Right lobe of liver (tissue), 4 donors: ENCODE results near the gene CFAP92.

Experiments used
- POLR2A ChIP-seq: fragments of 450-650 bp; IDR thresholded peaks from one replicate; pipeline ENCODE4 v1.6.1; 2017; ENCODE audit warnings: antibody characterized with exemption, mild to moderate bottlenecking
- TF ChIP-seq, protein P1 (sequence below), 4 donors: fragments of 200-600 bp in 3 of 4; fragments of 450-650 bp in 1 of 4; IDR thresholded peaks; one replicate each; pipeline versions ENCODE4 v1.5.1 to v1.8.0; 2016 to 2022; ENCODE audit warnings: antibody characterized with exemption in 4 of 4, mild to moderate bottlenecking in 2 of 4
- donor health status: DM: no; HTN: no; CAD: no.
- donor health status: DM: no; HTN: no; CAD: no.
- donor health status: DM: no; HTN: yes; CAD: no.

DNA sequence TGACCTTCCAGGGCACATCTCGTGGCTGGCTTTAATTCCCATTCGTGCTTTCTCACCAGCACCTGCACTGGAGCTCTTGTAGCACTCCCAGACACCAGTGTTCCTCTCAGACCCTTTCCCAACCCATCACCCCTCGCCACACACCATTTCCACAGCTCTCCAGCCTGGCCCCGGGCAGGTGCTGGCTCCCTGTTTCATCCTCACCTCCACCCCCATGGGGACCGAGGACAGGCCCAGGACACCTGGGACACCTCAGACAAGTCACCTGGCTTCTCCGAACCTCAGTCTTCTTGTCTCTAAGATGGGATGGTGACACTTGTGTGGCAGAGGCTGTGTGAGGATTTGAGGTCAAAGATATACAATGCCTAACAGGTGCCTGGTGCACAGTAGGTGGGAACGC lies 39.3 kb upstream of the CFAP92 start:
- TF ChIP-seq, protein P1, sequence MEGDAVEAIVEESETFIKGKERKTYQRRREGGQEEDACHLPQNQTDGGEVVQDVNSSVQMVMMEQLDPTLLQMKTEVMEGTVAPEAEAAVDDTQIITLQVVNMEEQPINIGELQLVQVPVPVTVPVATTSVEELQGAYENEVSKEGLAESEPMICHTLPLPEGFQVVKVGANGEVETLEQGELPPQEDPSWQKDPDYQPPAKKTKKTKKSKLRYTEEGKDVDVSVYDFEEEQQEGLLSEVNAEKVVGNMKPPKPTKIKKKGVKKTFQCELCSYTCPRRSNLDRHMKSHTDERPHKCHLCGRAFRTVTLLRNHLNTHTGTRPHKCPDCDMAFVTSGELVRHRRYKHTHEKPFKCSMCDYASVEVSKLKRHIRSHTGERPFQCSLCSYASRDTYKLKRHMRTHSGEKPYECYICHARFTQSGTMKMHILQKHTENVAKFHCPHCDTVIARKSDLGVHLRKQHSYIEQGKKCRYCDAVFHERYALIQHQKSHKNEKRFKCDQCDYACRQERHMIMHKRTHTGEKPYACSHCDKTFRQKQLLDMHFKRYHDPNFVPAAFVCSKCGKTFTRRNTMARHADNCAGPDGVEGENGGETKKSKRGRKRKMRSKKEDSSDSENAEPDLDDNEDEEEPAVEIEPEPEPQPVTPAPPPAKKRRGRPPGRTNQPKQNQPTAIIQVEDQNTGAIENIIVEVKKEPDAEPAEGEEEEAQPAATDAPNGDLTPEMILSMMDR (IDR thresholded peaks at IDR 0.05), result no peak
- no peak for TF ChIP-seq POLR2A
